K562 (cell line): ENCODE results near the gene TSR3. TPM values are rescaled to one million over a fixed set of nuclear protein-coding genes. Genes with fewer than 3 reads are reported as not detected.

Experiments used
- ATAC-seq: fragments of 200-7000 bp; cut with Tn5 transposase; 3 replicates; pipeline ENCODE4 v1.9.1; 2020; ENCODE audit warnings: moderate library complexity
- BruUV-seq: library from RNA; stranded (reverse); fragments of 400-500 nt; replicated peaks from 2 replicates; lab custom pipeline; 2021; lab: Mats Ljungman, UMichigan
- CTCF ChIA-PET: fragments of 300-600 bp; formaldehyde crosslinking; extraction: SDS; loops from one replicate; lab custom pipeline; 2021; ENCODE audit warnings: low intra/inter-chr PET ratio; lab: Yijun Ruan, JAX
- POLR2A ChIA-PET: fragments of 300-600, 350-650 bp; sonication (Branson Sonifier 250); formaldehyde crosslinking; extraction: SDS; loops from one replicate; lab custom pipeline; 2021; ENCODE audit warnings: antibody characterized with exemption, inconsistent platforms; lab: Yijun Ruan, JAX
- DNase-seq, 4 experiments: peaks; one replicate each; pipeline versions ENCODE4 v3.0.0 to v3.0.0-alpha.2; 2011 to 2018; ENCODE audit warnings: low spot score in 3 of 4, mixed read lengths in 3 of 4; ENCODE audit errors: extremely low read depth in 1 of 4
- FAIRE-seq: peaks from 2 replicates; lab custom pipeline; 2011; peaks lifted over from hg19 to GRCh38; lab: Jason Lieb, UNC
- H2AFZ ChIP-seq: 2 replicates; pipeline ENCODE4 v1.6.0; 2011; ENCODE audit warnings: low read depth, low read length, control low read depth, inconsistent platforms
- H3K27ac ChIP-seq: fragments of 200-600 bp; 3 replicates; pipeline ENCODE4 v1.8.0; 2011; ENCODE audit warnings: low read depth, mild to moderate bottlenecking, control low read depth, inconsistent platforms, low read length, moderate library complexity, mixed read lengths; ENCODE audit errors: extremely low read depth
- H3K27me3 ChIP-seq, 2 experiments: fragments of 300-600 bp in 1 of 2; 2 replicates in 1 of 2; 3 replicates in 1 of 2; pipeline versions ENCODE4 v1.6.0 to v1.8.0; 2011; ENCODE audit warnings: inconsistent platforms in 2 of 2, low read length in 2 of 2, mild to moderate bottlenecking in 1 of 2, mixed read lengths in 1 of 2, moderate library complexity in 1 of 2; ENCODE audit not compliant: control insufficient read depth in 2 of 2, insufficient read depth in 2 of 2
- H3K36me3 ChIP-seq: fragments of 300-600 bp; 3 replicates; pipeline ENCODE4 v1.8.0; 2011; ENCODE audit warnings: mild to moderate bottlenecking, low read length, inconsistent platforms; ENCODE audit not compliant: control insufficient read depth, insufficient read depth
- H3K4me1 ChIP-seq, 2 experiments: fragments of 200-600 bp in 1 of 2; replicated peaks in 1 of 2; 2 replicates in 1 of 2; 3 replicates in 1 of 2; pipeline versions ENCODE4 v1.5.1 to v1.8.0; 2011; ENCODE audit warnings: inconsistent platforms in 2 of 2, low read length in 2 of 2, mild to moderate bottlenecking in 1 of 2, mixed read lengths in 1 of 2, moderate library complexity in 1 of 2; ENCODE audit not compliant: control insufficient read depth in 2 of 2, insufficient read depth in 2 of 2
- H3K4me2 ChIP-seq: 2 replicates; pipeline ENCODE4 v1.6.1; 2011; ENCODE audit warnings: low read length, control low read depth, inconsistent platforms, mixed read lengths; ENCODE audit not compliant: insufficient read depth
- H3K4me3 ChIP-seq: fragments of 200-600 bp; sonication (generic), shearing (Covaris generic); 2 replicates; pipeline ENCODE4 v1.5.1; 2016; ENCODE audit warnings: control low read depth, inconsistent platforms
- H3K79me2 ChIP-seq: fragments of 200-600 bp; 3 replicates; pipeline ENCODE4 v1.8.0; 2011; ENCODE audit warnings: low read length, inconsistent platforms; ENCODE audit not compliant: control insufficient read depth, insufficient read depth
- H3K9ac ChIP-seq, 2 experiments: 2 replicates each; pipeline versions ENCODE4 v1.6.0 to v1.6.1; 2011; ENCODE audit warnings: low read depth in 2 of 2, low read length in 2 of 2, control low read depth in 1 of 2, inconsistent platforms in 1 of 2, mild to moderate bottlenecking in 1 of 2, mixed read lengths in 1 of 2; ENCODE audit not compliant: insufficient read depth in 1 of 2
- H3K9me1 ChIP-seq: one replicate; pipeline ENCODE4 v1.6.0; 2011; ENCODE audit warnings: inconsistent platforms, mild to moderate bottlenecking, low read length, moderate library complexity; ENCODE audit not compliant: control insufficient read depth, insufficient read depth
- H3K9me3 ChIP-seq: replicated peaks from 2 replicates; pipeline ENCODE4 v1.5.1; 2011; ENCODE audit warnings: low read depth, low read length, inconsistent platforms; ENCODE audit not compliant: control insufficient read depth, insufficient read depth
- H4K20me1 ChIP-seq: replicated peaks from 2 replicates; pipeline ENCODE4 v1.6.1; 2011; ENCODE audit warnings: low read length, inconsistent platforms, mixed read lengths; ENCODE audit not compliant: control insufficient read depth, insufficient read depth
- DMBX1 ChIP-seq: fragments of 250-450 bp; sonication (Bioruptor Pico); IDR thresholded peaks from 2 replicates; pipeline ENCODE4 v1.8.0; 2022; ENCODE audit warnings: inconsistent platforms, mild to moderate bottlenecking, moderate library complexity, borderline replicate concordance
- GTF2B ChIP-seq: IDR thresholded peaks from 2 replicates; pipeline ENCODE4 v1.6.1; 2011; ENCODE audit not compliant: insufficient read length; ENCODE audit errors: extremely low read depth
- MAX ChIP-seq: sonication (generic); formaldehyde crosslinking; IDR thresholded peaks from 2 replicates; pipeline ENCODE4 v1.9.0; 2022; ENCODE audit warnings: mild to moderate bottlenecking, missing genetic modification reagents
- SAFB ChIP-seq: fragments of 200-400 bp; formaldehyde crosslinking; IDR thresholded peaks from 2 replicates; pipeline ENCODE4 v1.6.1; 2017; ENCODE audit warnings: low read depth, low read length, borderline replicate concordance
- SRSF7 ChIP-seq: fragments of 200-400 bp; formaldehyde crosslinking; optimal IDR thresholded peaks from 2 replicates; pipeline ENCODE3; 2017; ENCODE audit warnings: mild to moderate bottlenecking, low read depth, low read length
- TBL1XR1 ChIP-seq, 2 experiments: IDR thresholded peaks; 2 replicates each; pipeline ENCODE4 v1.6.1; 2012; ENCODE audit warnings: improper control_type of control experiment in 2 of 2, low read length in 2 of 2, mild to moderate bottlenecking in 1 of 2
- ZKSCAN8 ChIP-seq: fragments of 200-800 bp; sonication (Bioruptor generic); IDR thresholded peaks from 2 replicates; pipeline ENCODE4 v1.6.1; 2016; ENCODE audit warnings: missing genetic modification characterization, missing compliant biosample characterization
- WGBS: fragments of 100-300 bp; shearing (Covaris generic); methylation state at CpG from one replicate; pipeline ENCODE4 v1.1.6; 2016; ENCODE audit warnings: low coverage, mixed read lengths; ENCODE audit not compliant: insufficient coverage; ENCODE audit errors: missing lambda C conversion rate; 5-methylcytosine and 5-hydroxymethylcytosine counted together
- in situ Hi-C: fragments of 300-500 bp; cut with MboI; formaldehyde crosslinking; loops from 4 replicates; pipeline ENCODE4 v1.15.0; 2018; ENCODE audit warnings: inconsistent platforms, mixed read lengths
- intact Hi-C: fragments of 100-400 bp; cut with micrococcal nuclease; formaldehyde crosslinking; loops from 2 replicates; pipeline ENCODE4 v1.14.2; 2022
- polyA plus RNA-seq, 8 experiments: library from polyadenylated mRNA; depleted of rRNA in 4 of 8; stranded (reverse) in 5 of 8; unstranded in 3 of 8; fragments of >200 nt; fragmentation: Nextera tagmentation in 2 of 8; fragmentation: Illumina TruSeq in 1 of 8; extraction: Ambion mirVana in 2 of 8; extraction: Trizol in 1 of 8; gene quantifications; 2 replicates each; pipeline versions ENCODE4 v1.2.1 to v1.2.3, GENCODE V29; 2011 to 2014; ENCODE audit warnings: inconsistent platforms in 1 of 8, missing spikeins in 1 of 8
- total RNA-seq, 7 experiments: library from RNA; depleted of rRNA in 6 of 7; stranded (reverse); fragments of >200 nt in 6 of 7; fragmentation: Illumina TruSeq in 2 of 7; extraction: Trizol in 2 of 7; gene quantifications; 2 replicates each; pipeline versions ENCODE4 v1.2.1 to v1.2.3, GENCODE V29; 2011 to 2021; ENCODE audit warnings: low replicate concordance in 1 of 7

Gene TSR3
- total and polyA plus RNA-seq, 9 of the 15 experiments (the other 6 are each of a cell fraction or from before 2014, with no cell fraction given), result 1.5 to 74.8 (median 16.5) TPM

- no peak overlapping the region for H2AFZ ChIP-seq
- no peaks in the 10 kb centered on the region for H4K20me1 ChIP-seq
- no peaks in the 10 kb centered on the region for H3K36me3 ChIP-seq
- no peaks in the 10 kb centered on the region for H3K9me3 ChIP-seq
- H3K9ac ChIP-seq, result no peak overlapping the region
- no peak overlapping the region for H3K4me3 ChIP-seq
- no peak for FAIRE-seq
- intact Hi-C loops, result no loop called here
- BruUV-seq, result no TSS peak
- POLR2A ChIA-PET, result interaction anchor here (0.7 to 1.2 kb wide), 3 partner anchors 14 to 95 kb away, joined by 3 to 6 read pairs (median 3); no protein-coding TSS in a partner anchor
- WGBS, result 64% methylated on average over 15 of the region's 19 CpGs
- no peak for TF ChIP-seq TBL1XR1 (IDR thresholded peaks at IDR 0.05; ENCODE audit: low read length in 2 of 2)
- TF ChIP-seq ZKSCAN8 (CRISPR knock-in tag), result peak; percentile 93
- TF ChIP-seq SRSF7, result no peak
- no peak for TF ChIP-seq DMBX1 (CRISPR knock-in tag)
- no peak for TF ChIP-seq GTF2B
- TF ChIP-seq MAX (CRISPR knock-in tag), result no peak
- TF ChIP-seq SAFB, result no peak
- no peaks in the 10 kb centered on the region for H3K27me3 ChIP-seq
- H3K4me2 ChIP-seq, result no peak overlapping the region
- in situ Hi-C loops, result no loop called here
- no peaks in the 10 kb centered on the region for H3K79me2 ChIP-seq
- H3K9me1 ChIP-seq, result no peaks in the 10 kb centered on the region
- H3K27ac ChIP-seq, result no peak overlapping the region
- peaks cover 0 to 39% of the 10 kb centered on the region in 2 experiments; a peak in 2 of 5 replicates for H3K4me1 ChIP-seq
- ATAC-seq, result no peak
- CTCF ChIA-PET, result no interaction called here
- DNase-seq, result no peak
Observed at GRCh38 chr16:1394367-1394951, 42.8 kb upstream of the TSR3 start.
